GM12878 (cell line): Measurements from ENCODE around the gene AMPD2. TPM values are rescaled to one million over a fixed set of nuclear protein-coding genes. Genes with fewer than 3 reads are reported as not detected.

Experiments
- ATAC-seq: fragments of 200-7000 bp; cut with Tn5 transposase; 3 replicates; pipeline ENCODE4 v1.9.1; 2020; ENCODE audit warnings: mild to moderate bottlenecking, moderate library complexity
- BruUV-seq: library from RNA; stranded (reverse); fragments of 400-500 nt; replicated peaks from 2 replicates; lab custom pipeline; 2021; lab: Mats Ljungman, UMichigan
- CTCF ChIA-PET: fragments of 300-600 bp; sonication (Branson Sonifier 250); formaldehyde crosslinking; extraction: SDS; loops from one replicate; lab custom pipeline; 2021; ENCODE audit warnings: inconsistent platforms; lab: Yijun Ruan, JAX
- POLR2A ChIA-PET: fragments of 350-600 bp; formaldehyde crosslinking; extraction: SDS; loops from one replicate; lab custom pipeline; 2021; ENCODE audit warnings: inconsistent platforms; lab: Charles Lee
- RAD21 ChIA-PET: fragments of 300-600 bp; sonication (Branson Sonifier 250); formaldehyde crosslinking; loops from one replicate; lab custom pipeline; 2023; ENCODE audit warnings: antibody characterized with exemption; ENCODE audit not compliant: unreplicated experiment; lab: Charles Lee
- SMC1A ChIA-PET: fragments of 300-600 bp; sonication (Branson Sonifier 250); formaldehyde crosslinking; loops from one replicate; lab custom pipeline; 2023; ENCODE audit not compliant: unreplicated experiment, uncharacterized antibody; lab: Charles Lee
- DNase-seq: peaks from one replicate; pipeline ENCODE4 v3.0.0-alpha.2; 2011; ENCODE audit warnings: low read depth, low spot score
- FAIRE-seq: peaks from 3 replicates; lab custom pipeline; 2011; peaks lifted over from hg19 to GRCh38; lab: Jason Lieb, UNC
- H2AFZ ChIP-seq: 2 replicates; pipeline ENCODE4 v1.6.0; 2011; ENCODE audit warnings: low read depth, low read length, control low read depth; ENCODE audit not compliant: control insufficient read depth
- H3K27ac ChIP-seq: 2 replicates; pipeline ENCODE4 v1.5.1; 2011; ENCODE audit warnings: control low read depth; ENCODE audit not compliant: control insufficient read depth, insufficient read depth
- H3K27me3 ChIP-seq, 2 experiments: replicated peaks in 1 of 2; 2 replicates each; pipeline versions ENCODE4 v1.6.0 to v1.6.1; 2011; ENCODE audit warnings: low read length in 1 of 2; ENCODE audit not compliant: control insufficient read depth in 2 of 2, insufficient read depth in 2 of 2
- H3K36me3 ChIP-seq, 2 experiments: 2 replicates each; pipeline ENCODE4 v1.5.1; 2011; ENCODE audit warnings: low read length in 1 of 2; ENCODE audit not compliant: control insufficient read depth in 2 of 2, insufficient read depth in 2 of 2
- H3K4me1 ChIP-seq: 2 replicates; pipeline ENCODE4 v1.6.1; 2011; ENCODE audit warnings: mild to moderate bottlenecking, low read length, moderate library complexity, mixed read lengths; ENCODE audit not compliant: control insufficient read depth, insufficient read depth
- H3K4me2 ChIP-seq: 2 replicates; pipeline ENCODE4 v1.6.0; 2011; ENCODE audit warnings: control low read depth; ENCODE audit not compliant: control insufficient read depth, insufficient read depth
- H3K4me3 ChIP-seq: fragments of 200-600 bp; sonication (generic); 2 replicates; pipeline ENCODE4 v1.5.1; 2016
- H3K79me2 ChIP-seq: 2 replicates; pipeline ENCODE4 v1.6.0; 2011; ENCODE audit warnings: low read length; ENCODE audit not compliant: control insufficient read depth, insufficient read depth
- H3K9ac ChIP-seq: 2 replicates; pipeline ENCODE4 v1.8.0; 2011; ENCODE audit warnings: low read length, control low read depth, mixed read lengths; ENCODE audit not compliant: control insufficient read depth, insufficient read depth
- H3K9me3 ChIP-seq: replicated peaks from 3 replicates; pipeline ENCODE4 v1.5.1; 2011; ENCODE audit warnings: mild to moderate bottlenecking, low read length; ENCODE audit not compliant: control insufficient read depth, insufficient read depth
- H4K20me1 ChIP-seq: 2 replicates; pipeline ENCODE4 v1.6.0; 2011; ENCODE audit not compliant: control insufficient read depth, insufficient read depth
- DPF2 ChIP-seq: fragments of 450-650 bp; IDR thresholded peaks from 2 replicates; pipeline ENCODE4 v1.6.1; 2017; ENCODE audit warnings: mild to moderate bottlenecking
- FOXM1 ChIP-seq: IDR thresholded peaks from 2 replicates; pipeline ENCODE4 v1.6.1; 2012; ENCODE audit warnings: low read depth, mild to moderate bottlenecking, inconsistent platforms, low read length, moderate library complexity
- KLF5 ChIP-seq: fragments of 450-650 bp; IDR thresholded peaks from 2 replicates; pipeline ENCODE4 v1.6.1; 2014; ENCODE audit warnings: mild to moderate bottlenecking; ENCODE audit not compliant: partially characterized antibody
- PAX5 ChIP-seq: IDR thresholded peaks from 2 replicates; pipeline ENCODE4 v1.6.1; 2011; ENCODE audit warnings: low read depth, low read length, borderline replicate concordance
- POLR2AphosphoS5 ChIP-seq: IDR thresholded peaks from 2 replicates; pipeline ENCODE4 v1.6.1; 2011; ENCODE audit warnings: mild to moderate bottlenecking, low read length, inconsistent platforms
- RCOR1 ChIP-seq: conservative IDR thresholded peaks from 2 replicates; pipeline ENCODE4 v1.6.1; 2012; ENCODE audit warnings: low read depth, low read length, improper control_type of control experiment
- RELA ChIP-seq: fragments of 450-650 bp; IDR thresholded peaks from 2 replicates; pipeline ENCODE4 v1.8.0; 2014; ENCODE audit warnings: borderline replicate concordance; ENCODE audit not compliant: partially characterized antibody
- SP1 ChIP-seq: IDR thresholded peaks from one replicate; pipeline ENCODE4 v1.6.1; 2011; ENCODE audit warnings: low read depth, low read length
- ZBED1 ChIP-seq: IDR thresholded peaks from 2 replicates; pipeline ENCODE4 v1.6.1; 2016; ENCODE audit warnings: borderline replicate concordance
- WGBS: methylation state at CpG from one replicate; pipeline ENCODE4 v1.1.6; 2016; ENCODE audit warnings: low lambda C conversion rate; ENCODE audit not compliant: insufficient replicate concordance, insufficient coverage; ENCODE audit errors: missing lambda C conversion rate; 5-methylcytosine and 5-hydroxymethylcytosine counted together
- in situ Hi-C: fragments of 300-500 bp; cut with MboI; formaldehyde crosslinking; loops from 9 replicates; pipeline ENCODE4 v1.14.3; 2018; ENCODE audit warnings: mixed read lengths
- intact Hi-C: fragments of 100-400 bp; cut with micrococcal nuclease; formaldehyde crosslinking; loops from one replicate; pipeline ENCODE4 v1.14.2; 2022; ENCODE audit not compliant: unreplicated experiment
- polyA plus RNA-seq, 11 experiments: library from polyadenylated mRNA; depleted of rRNA in 4 of 11; unstranded in 6 of 11; stranded (reverse) in 5 of 11; fragments of >200 nt; fragmentation: Nextera tagmentation in 4 of 11; fragmentation: Illumina TruSeq in 1 of 11; extraction: Ambion mirVana in 4 of 11; extraction: Trizol in 1 of 11; gene quantifications; 1 replicate in 1 of 11; 2 replicates in 10 of 11; pipeline versions ENCODE4 v1.2.1 to v1.2.3, GENCODE V29; 2011 to 2016; ENCODE audit warnings: inconsistent platforms in 2 of 11, missing spikeins in 2 of 11, low read depth in 1 of 11
- total RNA-seq, 4 experiments: library from RNA; depleted of rRNA in 3 of 4; stranded (reverse); fragments of >200 nt in 3 of 4; fragmentation: Illumina TruSeq in 1 of 4; extraction: Trizol in 1 of 4; gene quantifications; 2 replicates each; pipeline versions ENCODE4 v1.2.1 to v1.2.3, GENCODE V29; 2013 to 2021

Gene AMPD2
- total and polyA plus RNA-seq, 10 of the 15 experiments (the other 5 are each of a cell fraction or from before 2014, with no cell fraction given) = 2.0 to 75.9 (median 31.3) TPM

DNA sequence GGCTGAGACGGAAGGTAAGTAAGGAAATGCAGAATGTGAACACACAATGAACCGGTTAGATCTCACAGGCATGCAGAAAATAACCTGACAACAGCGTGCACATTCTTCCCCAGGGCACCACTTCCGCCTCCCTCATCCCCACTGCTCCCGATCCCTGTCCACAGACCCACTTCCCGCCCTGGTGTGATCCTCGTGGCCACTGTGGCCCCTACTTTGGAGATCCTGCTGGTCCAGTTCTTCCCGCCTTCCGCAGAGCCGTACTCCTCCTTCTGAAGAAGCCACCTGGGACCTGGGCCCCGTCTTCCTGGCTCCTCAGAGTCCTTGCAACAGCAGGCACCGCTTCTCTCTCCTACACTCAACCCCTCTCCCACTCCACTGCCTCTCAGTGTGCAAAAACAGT is 34.9 kb downstream of the AMPD2 start:
- in situ Hi-C loops = no loop called here
- Histone ChIP-seq H2AFZ (no peak overlapping the region), H4K20me1 (no peaks in the 10 kb centered on the region), H3K27ac (no peak overlapping the region), H3K27me3 (no peaks in the 10 kb centered on the region), H3K9me3 (no peaks in the 10 kb centered on the region), H3K9ac (no peak overlapping the region), H3K36me3 (no peaks in the 10 kb centered on the region; a peak in 1 of 4 replicates), H3K4me3 (no peak overlapping the region), H3K79me2 (no peaks in the 10 kb centered on the region; the same call in 1 of the 2 replicates)
- CTCF ChIA-PET = interaction anchor here (1.6 to 10.8 kb wide), 4 partner anchors 15 to 330 kb away, joined by 6 to 299 read pairs (median 10); partner anchors contain the start of genes AHCYL1 and GSTM1
- intact Hi-C loops = no loop called here
- ATAC-seq = no peak
- RAD21 ChIA-PET = interaction anchor here (1.6 kb wide), 1 partner anchor 108 kb away, joined by 4 read pairs; no protein-coding TSS in a partner anchor
- POLR2A ChIA-PET = interaction anchor here (0.7 to 1.1 kb wide), 2 partner anchors 14 to 84 kb away, joined by 8 to 13 read pairs; no protein-coding TSS in a partner anchor
- no peak for FAIRE-seq
- BruUV-seq = no TSS peak
- no peak for DNase-seq
- WGBS = 85% methylated on average over 12 of the region's 12 CpGs
- SMC1A ChIA-PET = interaction anchor here (1.1 kb wide), 1 partner anchor 11 kb away, joined by 3 read pairs; no protein-coding TSS in a partner anchor
- TF ChIP-seq FOXM1 (no peak), RCOR1 (no peak), KLF5 (no peak), PAX5 (no peak), POLR2AphosphoS5 (no peak), SP1 (no peak), ZBED1 (no peak), RELA (no peak), DPF2 (no peak)
- TF ChIP-seq, all 136 proteins: peak for 0
- 0 out of 2 replicates have a peak, but pooled peaks cover 4% of the 10 kb centered on the region for H3K4me1 ChIP-seq
- H3K4me2 ChIP-seq = no peak overlapping the region
